Measurements from ENCODE around the gene ATAD3B. TPM values are rescaled to one million over a fixed set of nuclear protein-coding genes. Genes with fewer than 3 reads are reported as not detected.
"Not testable (repeated sequence)": the region's sequence is repeated elsewhere in the genome, so short reads cannot be mapped to it uniquely, and the experiment has no call there.

ATAD3B gene
- total and polyA plus RNA-seq, 10 of the 15 experiments (the other 5 are each of a cell fraction or from before 2014, with no cell fraction given), result 0.03 to 38.8 (median 23.8) TPM

DNA sequence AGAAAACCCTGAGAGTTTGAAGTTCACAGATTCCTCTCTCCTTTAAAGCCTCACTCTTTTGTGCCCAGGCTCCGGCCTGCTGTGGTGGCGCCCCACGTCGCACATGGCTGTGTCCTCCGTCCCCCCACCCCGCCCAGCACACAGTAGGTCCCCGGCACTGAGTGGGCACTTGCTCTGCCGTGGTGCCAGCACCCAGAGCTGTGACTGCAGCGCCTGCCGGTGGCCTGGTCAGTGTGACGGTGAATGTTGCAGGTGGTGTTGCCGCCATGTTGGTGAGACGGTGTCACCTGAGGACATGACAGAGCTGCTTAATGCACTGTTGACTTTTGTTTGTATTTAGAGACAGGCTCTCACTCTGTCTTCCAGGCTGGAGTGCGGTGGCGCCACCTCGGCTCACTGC is 18.7 kb upstream of the ATAD3B start (continued):
- TF ChIP-seq, protein P1, sequence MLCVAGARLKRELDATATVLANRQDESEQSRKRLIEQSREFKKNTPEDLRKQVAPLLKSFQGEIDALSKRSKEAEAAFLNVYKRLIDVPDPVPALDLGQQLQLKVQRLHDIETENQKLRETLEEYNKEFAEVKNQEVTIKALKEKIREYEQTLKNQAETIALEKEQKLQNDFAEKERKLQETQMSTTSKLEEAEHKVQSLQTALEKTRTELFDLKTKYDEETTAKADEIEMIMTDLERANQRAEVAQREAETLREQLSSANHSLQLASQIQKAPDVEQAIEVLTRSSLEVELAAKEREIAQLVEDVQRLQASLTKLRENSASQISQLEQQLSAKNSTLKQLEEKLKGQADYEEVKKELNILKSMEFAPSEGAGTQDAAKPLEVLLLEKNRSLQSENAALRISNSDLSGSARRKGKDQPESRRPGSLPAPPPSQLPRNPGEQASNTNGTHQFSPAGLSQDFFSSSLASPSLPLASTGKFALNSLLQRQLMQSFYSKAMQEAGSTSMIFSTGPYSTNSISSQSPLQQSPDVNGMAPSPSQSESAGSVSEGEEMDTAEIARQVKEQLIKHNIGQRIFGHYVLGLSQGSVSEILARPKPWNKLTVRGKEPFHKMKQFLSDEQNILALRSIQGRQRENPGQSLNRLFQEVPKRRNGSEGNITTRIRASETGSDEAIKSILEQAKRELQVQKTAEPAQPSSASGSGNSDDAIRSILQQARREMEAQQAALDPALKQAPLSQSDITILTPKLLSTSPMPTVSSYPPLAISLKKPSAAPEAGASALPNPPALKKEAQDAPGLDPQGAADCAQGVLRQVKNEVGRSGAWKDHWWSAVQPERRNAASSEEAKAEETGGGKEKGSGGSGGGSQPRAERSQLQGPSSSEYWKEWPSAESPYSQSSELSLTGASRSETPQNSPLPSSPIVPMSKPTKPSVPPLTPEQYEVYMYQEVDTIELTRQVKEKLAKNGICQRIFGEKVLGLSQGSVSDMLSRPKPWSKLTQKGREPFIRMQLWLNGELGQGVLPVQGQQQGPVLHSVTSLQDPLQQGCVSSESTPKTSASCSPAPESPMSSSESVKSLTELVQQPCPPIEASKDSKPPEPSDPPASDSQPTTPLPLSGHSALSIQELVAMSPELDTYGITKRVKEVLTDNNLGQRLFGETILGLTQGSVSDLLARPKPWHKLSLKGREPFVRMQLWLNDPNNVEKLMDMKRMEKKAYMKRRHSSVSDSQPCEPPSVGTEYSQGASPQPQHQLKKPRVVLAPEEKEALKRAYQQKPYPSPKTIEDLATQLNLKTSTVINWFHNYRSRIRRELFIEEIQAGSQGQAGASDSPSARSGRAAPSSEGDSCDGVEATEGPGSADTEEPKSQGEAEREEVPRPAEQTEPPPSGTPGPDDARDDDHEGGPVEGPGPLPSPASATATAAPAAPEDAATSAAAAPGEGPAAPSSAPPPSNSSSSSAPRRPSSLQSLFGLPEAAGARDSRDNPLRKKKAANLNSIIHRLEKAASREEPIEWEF (IDR thresholded peaks at IDR 0.05; ENCODE audit: insufficient replicate concordance, low read depth, low read length), result no peak
- no peak for TF ChIP-seq TAF1 (IDR thresholded peaks at IDR 0.05; ENCODE audit: borderline replicate concordance, low read depth, low read length)
- TF ChIP-seq, protein P2, sequence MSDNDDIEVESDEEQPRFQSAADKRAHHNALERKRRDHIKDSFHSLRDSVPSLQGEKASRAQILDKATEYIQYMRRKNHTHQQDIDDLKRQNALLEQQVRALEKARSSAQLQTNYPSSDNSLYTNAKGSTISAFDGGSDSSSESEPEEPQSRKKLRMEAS (IDR thresholded peaks at IDR 0.05; ENCODE audit: low read depth, low read length), result no peak
- TF ChIP-seq SMAD1 (IDR thresholded peaks at IDR 0.05; ENCODE audit: low read depth, partially characterized antibody), result no peak
- no peak for TF ChIP-seq CEBPB (IDR thresholded peaks at IDR 0.05; ENCODE audit: borderline replicate concordance in 1 of 2, low read depth in 2 of 2, low read length in 2 of 2)
- no peak for TF ChIP-seq IKZF2 (IDR thresholded peaks at IDR 0.05)
- no peak for TF ChIP-seq POLR2AphosphoS5 (IDR thresholded peaks at IDR 0.05; ENCODE audit: low read length)
- no peak for TF ChIP-seq ETV6 (conservative IDR thresholded peaks at IDR 0.05 in 1 of 2, IDR thresholded peaks at IDR 0.05 in 1 of 2; ENCODE audit: borderline replicate concordance in 1 of 2, low read depth in 1 of 2)
- no peak for TF ChIP-seq CREM (IDR thresholded peaks at IDR 0.05; ENCODE audit: low read depth)
- no peak for TF ChIP-seq CHD1 (IDR thresholded peaks at IDR 0.05; ENCODE audit: low read depth, low read length)
- TF ChIP-seq, protein P3, sequence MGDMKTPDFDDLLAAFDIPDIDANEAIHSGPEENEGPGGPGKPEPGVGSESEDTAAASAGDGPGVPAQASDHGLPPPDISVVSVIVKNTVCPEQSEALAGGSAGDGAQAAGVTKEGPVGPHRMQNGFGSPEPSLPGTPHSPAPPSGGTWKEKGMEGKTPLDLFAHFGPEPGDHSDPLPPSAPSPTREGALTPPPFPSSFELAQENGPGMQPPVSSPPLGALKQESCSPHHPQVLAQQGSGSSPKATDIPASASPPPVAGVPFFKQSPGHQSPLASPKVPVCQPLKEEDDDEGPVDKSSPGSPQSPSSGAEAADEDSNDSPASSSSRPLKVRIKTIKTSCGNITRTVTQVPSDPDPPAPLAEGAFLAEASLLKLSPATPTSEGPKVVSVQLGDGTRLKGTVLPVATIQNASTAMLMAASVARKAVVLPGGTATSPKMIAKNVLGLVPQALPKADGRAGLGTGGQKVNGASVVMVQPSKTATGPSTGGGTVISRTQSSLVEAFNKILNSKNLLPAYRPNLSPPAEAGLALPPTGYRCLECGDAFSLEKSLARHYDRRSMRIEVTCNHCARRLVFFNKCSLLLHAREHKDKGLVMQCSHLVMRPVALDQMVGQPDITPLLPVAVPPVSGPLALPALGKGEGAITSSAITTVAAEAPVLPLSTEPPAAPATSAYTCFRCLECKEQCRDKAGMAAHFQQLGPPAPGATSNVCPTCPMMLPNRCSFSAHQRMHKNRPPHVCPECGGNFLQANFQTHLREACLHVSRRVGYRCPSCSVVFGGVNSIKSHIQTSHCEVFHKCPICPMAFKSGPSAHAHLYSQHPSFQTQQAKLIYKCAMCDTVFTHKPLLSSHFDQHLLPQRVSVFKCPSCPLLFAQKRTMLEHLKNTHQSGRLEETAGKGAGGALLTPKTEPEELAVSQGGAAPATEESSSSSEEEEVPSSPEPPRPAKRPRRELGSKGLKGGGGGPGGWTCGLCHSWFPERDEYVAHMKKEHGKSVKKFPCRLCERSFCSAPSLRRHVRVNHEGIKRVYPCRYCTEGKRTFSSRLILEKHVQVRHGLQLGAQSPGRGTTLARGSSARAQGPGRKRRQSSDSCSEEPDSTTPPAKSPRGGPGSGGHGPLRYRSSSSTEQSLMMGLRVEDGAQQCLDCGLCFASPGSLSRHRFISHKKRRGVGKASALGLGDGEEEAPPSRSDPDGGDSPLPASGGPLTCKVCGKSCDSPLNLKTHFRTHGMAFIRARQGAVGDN (IDR thresholded peaks at IDR 0.05), result no peak
- no peak for TF ChIP-seq ZNF24 (IDR thresholded peaks at IDR 0.05)
- TF ChIP-seq GABPA (IDR thresholded peaks at IDR 0.05; ENCODE audit: low read depth), result no peak

DNA sequence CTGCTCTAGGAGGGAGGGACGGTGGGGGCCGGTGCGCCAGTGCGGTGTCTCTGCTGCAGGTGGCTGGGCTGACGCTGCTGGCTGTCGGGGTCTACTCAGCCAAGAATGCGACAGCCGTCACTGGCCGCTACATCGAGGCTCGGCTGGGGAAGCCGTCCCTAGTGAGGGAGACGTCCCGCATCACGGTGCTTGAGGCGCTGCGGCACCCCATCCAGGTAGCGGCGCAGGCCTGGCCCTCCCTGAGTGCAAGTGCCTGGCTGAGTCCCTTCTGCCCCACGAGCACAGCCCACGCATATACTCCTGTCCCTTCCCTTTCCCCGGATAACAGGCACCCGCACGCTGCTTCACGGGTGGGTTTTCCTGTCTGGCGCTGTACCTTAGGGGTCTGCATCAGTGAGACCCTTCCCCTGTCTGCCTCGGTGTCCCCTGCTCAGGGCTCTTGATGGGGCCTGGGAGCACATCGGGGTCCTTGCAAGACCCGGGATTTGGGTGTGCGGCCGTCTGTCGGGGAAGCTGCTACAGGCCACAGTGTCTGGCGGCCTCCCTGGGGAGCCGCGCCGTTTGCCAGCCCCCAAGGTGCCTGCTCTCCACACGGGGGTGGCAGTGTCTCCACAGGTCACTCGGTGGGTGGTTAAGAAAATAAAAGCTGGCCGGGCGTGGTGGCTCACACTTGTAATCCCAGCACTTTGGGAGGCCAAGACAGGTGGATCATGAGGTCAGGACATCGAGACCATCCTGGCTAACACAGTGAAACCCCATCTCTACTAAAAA is 17.1 kb upstream of the ATAD3B start:
- H3K9ac ChIP-seq (ENCODE audit: control insufficient read depth, insufficient read depth, low read length); ATAC-seq; DNase-seq (ENCODE audit: low read depth, low spot score); POLR2A ChIA-PET; SMC1A ChIA-PET (ENCODE audit: uncharacterized antibody, unreplicated experiment); RAD21 ChIA-PET (ENCODE audit: unreplicated experiment); H3K79me2 ChIP-seq (ENCODE audit: control insufficient read depth, insufficient read depth, low read length); H3K9me3 ChIP-seq (replicated peaks; ENCODE audit: control insufficient read depth, insufficient read depth, low read length); H3K4me2 ChIP-seq (ENCODE audit: control insufficient read depth, insufficient read depth); BruUV-seq (replicated peaks); FAIRE-seq; in situ Hi-C loops (cut with MboI); CTCF ChIA-PET; H3K36me3 ChIP-seq (ENCODE audit: control insufficient read depth in 2 of 2, insufficient read depth in 2 of 2, low read length in 1 of 2); intact Hi-C loops (cut with micrococcal nuclease; ENCODE audit: unreplicated experiment); H3K4me1 ChIP-seq (ENCODE audit: control insufficient read depth, insufficient read depth, low read length); H3K27ac ChIP-seq (ENCODE audit: control insufficient read depth, insufficient read depth); H3K27me3 ChIP-seq (replicated peaks in 1 of 2; ENCODE audit: control insufficient read depth in 2 of 2, insufficient read depth in 2 of 2, low read length in 1 of 2); H3K4me3 ChIP-seq; H2AFZ ChIP-seq (ENCODE audit: control insufficient read depth, low read depth, low read length); H4K20me1 ChIP-seq (ENCODE audit: control insufficient read depth, insufficient read depth): not testable (repeated sequence)
- WGBS (ENCODE audit: insufficient coverage, insufficient replicate concordance, low lambda C conversion rate, missing lambda C conversion rate), result 66% methylated on average over 27 of the region's 41 CpGs
